Measurements from ENCODE around the gene TAF4B.

- TF ChIP-seq CTCF (IDR thresholded peaks at IDR 0.05), result no peak
- no peak for TF ChIP-seq POLR2A (IDR thresholded peaks at IDR 0.05)
Measured at GRCh38 chr18:26418225-26418624, 192.0 kb downstream of the TAF4B start.

Measured in Peyer's patch (tissue), 4 donors.